Measurements from ENCODE around the gene SERINC5.

SERINC5 gene

DNA sequence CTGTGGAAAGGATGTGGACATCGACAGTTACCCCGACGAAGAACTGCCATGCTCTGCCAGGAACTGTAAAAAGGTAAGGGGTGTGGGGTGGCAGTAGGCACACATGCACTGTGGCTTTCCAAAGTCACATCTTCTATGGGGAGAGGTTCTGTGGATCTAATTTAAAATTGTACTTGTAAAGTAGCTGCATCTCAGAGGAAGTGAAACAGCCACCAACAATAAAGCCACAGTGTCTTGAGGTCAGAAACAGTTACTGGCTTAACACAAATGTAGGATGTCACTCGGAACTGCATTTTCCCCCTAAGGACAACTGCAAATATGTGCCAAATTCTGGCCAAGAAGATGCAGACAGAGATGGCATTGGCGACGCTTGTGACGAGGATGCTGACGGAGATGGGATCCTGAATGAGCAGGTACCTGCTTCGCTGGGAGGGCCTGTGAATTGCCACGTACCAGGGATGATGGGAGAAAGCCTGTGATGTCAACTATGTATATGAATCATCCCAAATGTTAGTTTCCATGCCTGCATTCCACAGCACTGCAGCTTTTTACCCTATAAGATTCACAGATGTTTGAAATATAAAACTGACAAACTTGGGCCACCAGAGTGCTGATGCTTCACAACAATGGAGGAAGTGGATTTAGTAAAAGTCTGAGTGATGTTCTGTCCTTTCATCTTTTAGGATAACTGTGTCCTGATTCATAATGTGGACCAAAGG, 185.4 kb downstream of the SERINC5 start:
- DNase-seq (ENCODE audit: low read depth in 1 of 2, low spot score in 1 of 2), result no peak

DNA sequence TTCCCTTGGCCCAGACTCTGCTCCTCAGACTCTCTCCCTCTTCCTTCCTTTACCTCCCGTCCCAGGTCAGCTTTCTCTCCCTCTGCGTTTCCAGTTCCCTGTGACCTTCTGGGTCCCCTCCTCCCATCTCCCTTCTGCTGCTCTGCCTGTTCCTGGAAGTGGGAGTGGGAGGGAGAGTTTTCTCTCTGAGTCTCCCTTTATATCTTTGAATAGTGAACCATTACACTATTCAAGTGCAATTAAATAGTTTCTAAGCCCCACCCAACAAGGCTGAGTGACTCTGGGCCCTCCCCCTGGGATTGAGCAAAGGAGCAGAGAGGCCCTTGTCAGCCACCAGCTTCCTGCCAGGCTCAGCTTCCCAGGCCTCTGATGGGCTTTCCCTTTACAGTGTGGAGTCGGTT, 185.9 kb downstream of the SERINC5 start:
- no peak for DNase-seq (ENCODE audit: low read depth in 1 of 2, low spot score in 1 of 2)

DNA sequence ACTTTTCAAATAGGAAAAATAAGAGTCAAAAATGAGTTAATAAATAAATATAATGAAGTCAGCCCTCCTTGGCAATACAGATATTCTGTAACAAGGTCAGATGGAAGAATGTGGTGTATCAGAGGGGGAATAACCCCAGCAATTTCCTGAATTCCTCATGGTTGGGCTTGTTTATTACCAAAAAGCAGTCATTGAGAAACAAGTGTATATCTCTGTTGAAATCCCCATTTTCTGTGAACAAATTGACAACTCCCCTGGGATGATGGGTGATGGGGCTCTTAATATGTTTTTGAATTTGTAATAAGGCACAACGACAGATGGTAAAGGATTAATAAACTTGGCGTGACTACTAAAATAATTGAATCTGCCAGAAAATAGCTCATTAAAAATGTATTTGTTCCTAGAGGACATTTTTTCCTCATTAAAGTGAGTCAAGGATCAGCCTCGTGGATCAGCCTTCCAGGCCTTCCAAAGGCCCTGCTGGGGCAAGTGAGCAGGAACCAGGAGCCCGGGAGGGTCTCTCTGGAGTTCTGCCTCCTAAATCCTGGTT, 186.5 kb downstream of the SERINC5 start:
- no peak for DNase-seq (ENCODE audit: low read depth in 1 of 2, low spot score in 1 of 2)

DNA sequence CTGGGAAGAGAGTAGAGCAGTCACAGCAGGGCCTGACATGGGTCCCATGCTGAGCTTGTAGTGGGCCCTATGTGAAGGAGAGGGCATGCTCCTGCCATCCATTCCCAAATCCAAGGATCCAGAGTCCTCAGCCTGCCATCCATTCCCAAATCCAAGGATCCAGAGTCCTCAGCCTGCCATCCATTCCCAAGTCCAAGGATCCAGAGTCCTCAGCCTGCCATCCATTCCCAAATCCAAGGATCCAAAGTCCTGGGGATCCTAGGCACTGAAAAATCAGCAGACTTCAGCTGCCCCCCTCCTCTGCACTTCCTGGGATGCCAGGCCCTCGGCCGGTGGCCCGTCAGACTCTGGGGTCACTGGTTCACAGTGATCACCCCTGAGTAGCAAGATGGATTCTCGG, 187.1 kb downstream of the SERINC5 start:
- DNase-seq (ENCODE audit: low read depth in 1 of 2, low spot score in 1 of 2), result no peak

DNA sequence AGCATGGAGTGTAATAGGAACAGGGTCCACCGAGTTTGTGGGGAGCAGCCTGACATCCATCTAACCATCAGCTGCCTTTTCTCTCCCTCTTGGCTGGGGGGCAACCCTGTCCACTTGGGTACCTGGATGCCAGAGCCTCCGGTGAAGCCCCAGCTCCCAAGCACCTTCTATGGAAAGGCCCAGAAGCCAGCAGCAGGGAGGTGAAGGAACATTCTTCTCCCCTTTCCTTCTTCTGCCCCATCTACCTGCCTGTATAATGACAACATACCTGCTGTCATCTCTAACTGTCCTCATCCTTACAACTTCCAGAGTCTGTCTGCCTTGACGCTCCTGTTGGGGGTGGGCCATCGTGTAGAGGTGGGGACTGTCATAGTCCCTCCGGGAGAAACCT, 187.6 kb downstream of the SERINC5 start:
- no peak for DNase-seq (ENCODE audit: low read depth in 1 of 2, low spot score in 1 of 2)

DNA sequence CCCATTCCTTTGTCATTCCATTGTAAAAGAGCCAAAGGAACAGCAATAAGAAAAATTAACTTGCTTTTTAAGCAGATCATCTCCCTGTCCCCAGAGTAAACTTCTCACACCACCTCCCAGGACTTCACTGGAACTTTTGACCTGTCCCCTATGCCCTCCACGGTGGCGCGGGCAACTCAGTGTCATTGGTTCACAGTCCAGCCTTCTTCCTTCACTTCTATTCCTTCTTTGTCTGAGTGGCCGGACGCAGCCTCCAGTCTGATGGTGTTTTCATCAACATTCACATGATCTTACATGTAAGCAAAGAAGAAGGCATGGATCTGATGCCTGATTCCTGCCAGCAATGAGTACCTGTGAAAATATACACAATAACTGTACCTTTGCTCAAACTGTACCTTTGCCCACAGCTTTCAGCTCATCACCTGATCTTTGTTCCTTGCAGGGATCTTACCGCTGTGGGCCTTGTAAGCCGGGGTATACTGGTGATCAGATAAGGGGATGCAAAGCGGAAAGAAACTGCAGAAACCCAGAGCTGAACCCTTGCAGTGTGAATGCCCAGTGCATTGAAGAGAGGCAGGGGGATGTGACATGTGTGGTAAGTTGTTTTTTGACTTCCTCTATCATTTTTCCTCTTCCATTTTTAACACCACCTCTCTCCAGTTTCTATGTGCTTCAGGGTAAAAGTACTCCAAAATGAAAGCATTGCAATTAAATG, 188.2 kb downstream of the SERINC5 start:
- DNase-seq (ENCODE audit: low read depth in 1 of 2, low spot score in 1 of 2), result no peak

DNA sequence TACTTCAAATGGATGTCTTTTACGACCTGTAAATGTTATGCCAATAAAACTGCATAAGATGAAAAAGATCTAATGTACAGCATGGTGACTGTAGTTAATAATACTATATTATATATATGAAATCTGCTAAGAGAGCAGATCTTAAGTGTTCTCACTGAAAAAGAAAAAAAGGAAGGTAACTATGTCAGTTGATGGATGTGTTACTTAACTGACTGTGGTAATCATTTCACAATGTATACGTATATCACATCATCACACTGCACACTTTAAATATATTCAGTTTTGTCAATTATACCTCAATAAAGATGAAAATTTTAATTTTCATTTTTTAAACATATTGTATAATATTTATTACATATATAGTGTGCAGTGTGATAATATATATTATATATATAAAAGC, 188.8 kb downstream of the SERINC5 start:
- DNase-seq (ENCODE audit: low read depth in 1 of 2, low spot score in 1 of 2), result no peak

DNA sequence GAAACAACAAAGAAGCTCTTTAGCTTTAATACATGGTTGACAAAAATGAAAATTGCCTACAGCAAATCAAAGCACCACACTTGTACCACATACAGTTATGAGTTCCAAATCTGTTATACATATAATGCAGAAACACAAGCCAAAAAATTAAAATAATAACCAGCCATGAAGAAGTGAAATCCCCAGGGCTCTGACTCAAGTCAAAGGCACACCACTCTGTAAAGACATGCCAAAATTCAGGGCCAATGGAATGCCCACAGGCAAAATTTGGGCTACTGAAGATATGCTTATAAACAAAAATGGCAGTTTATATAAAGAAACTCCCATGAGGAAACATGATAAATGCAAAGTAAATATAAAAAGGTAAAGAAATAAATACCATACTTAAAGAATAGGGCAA, 191.7 kb downstream of the SERINC5 start:
- DNase-seq (ENCODE audit: low read depth in 1 of 2, low spot score in 1 of 2), result no peak

Measured in activated CD4-positive, alpha-beta T cell treated with anti-CD3 and anti-CD28 coated beads, Interleukin-2, amount 50 U/mL, for 24 hours (primary cell).